Panc1 (cell line): ENCODE measurements around the gene ARHGEF12.

Experiments used
- POLR2AphosphoS5 ChIP-seq: IDR thresholded peaks from 2 replicates; pipeline ENCODE4 v1.6.1; 2012; ENCODE audit warnings: mild to moderate bottlenecking, low read depth, low read length, moderate library complexity
- REST ChIP-seq, 2 experiments: IDR thresholded peaks; 2 replicates each; pipeline ENCODE4 v1.6.1; 2011 to 2012; ENCODE audit warnings: low read depth in 2 of 2, control low read depth in 1 of 2, low read length in 1 of 2, mild to moderate bottlenecking in 1 of 2, moderate library complexity in 1 of 2; ENCODE audit not compliant: insufficient read depth in 1 of 2
- TF ChIP-seq, protein P1 (sequence below): fragments of 450-650 bp; IDR thresholded peaks from 2 replicates; pipeline ENCODE4 v1.5.1; 2017; ENCODE audit warnings: mild to moderate bottlenecking

DNA sequence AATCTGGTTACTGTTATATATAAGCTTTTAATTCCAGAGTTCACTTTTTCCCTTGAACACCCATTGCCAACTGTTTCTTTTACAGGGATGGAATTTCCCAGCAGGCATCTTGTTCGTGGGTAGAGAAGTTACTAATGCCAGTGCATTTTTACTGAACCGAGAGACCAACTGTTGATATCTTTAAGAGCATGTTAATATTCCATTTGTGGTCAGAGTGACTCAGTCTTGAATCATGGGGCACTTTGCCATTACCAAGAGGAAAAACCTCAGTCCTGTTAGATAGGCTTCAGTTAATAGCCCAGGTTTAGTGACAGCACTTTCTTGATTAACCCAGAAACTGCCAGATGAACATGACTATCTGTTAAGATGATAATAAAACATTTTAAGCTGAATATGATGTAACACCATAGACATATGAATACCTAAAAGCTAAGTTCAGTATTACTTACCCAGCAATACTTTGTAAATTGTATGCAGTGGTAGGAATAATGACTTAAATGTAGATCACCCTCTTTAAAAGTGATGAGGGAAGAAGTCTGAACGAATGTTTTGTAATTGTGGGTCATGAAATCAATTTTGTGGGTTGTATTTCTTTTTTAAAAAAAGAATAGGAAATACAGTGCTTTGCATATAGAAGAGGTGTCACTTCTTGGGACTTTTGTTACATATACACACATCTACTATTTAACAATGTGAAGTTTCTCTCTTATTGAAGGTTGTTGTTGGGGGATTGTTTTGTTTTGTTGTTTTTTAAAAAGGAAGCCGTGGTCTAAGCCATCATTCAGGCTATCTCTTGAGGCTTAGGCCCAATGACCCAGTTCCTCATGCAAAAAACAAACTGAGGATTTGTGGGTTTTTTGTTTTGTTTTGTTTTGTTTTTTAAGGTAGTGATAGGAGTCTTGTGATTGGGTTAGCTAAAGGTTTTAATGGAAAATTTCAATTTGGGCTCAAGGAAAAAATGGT is 96.1 kb downstream of the ARHGEF12 start:
- TF ChIP-seq POLR2AphosphoS5, result peak; percentile 94
- TF ChIP-seq, protein P1, sequence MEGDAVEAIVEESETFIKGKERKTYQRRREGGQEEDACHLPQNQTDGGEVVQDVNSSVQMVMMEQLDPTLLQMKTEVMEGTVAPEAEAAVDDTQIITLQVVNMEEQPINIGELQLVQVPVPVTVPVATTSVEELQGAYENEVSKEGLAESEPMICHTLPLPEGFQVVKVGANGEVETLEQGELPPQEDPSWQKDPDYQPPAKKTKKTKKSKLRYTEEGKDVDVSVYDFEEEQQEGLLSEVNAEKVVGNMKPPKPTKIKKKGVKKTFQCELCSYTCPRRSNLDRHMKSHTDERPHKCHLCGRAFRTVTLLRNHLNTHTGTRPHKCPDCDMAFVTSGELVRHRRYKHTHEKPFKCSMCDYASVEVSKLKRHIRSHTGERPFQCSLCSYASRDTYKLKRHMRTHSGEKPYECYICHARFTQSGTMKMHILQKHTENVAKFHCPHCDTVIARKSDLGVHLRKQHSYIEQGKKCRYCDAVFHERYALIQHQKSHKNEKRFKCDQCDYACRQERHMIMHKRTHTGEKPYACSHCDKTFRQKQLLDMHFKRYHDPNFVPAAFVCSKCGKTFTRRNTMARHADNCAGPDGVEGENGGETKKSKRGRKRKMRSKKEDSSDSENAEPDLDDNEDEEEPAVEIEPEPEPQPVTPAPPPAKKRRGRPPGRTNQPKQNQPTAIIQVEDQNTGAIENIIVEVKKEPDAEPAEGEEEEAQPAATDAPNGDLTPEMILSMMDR, result no peak
- peak in 1 of 2 experiments; percentile 45; a peak in 2 of 4 replicates for TF ChIP-seq REST (IDR thresholded peaks at IDR 0.05; ENCODE audit: insufficient read depth in 1 of 2, low read depth in 2 of 2, low read length in 1 of 2)
